ENCODE measurements around the gene TOGARAM1.

Gene TOGARAM1

DNA sequence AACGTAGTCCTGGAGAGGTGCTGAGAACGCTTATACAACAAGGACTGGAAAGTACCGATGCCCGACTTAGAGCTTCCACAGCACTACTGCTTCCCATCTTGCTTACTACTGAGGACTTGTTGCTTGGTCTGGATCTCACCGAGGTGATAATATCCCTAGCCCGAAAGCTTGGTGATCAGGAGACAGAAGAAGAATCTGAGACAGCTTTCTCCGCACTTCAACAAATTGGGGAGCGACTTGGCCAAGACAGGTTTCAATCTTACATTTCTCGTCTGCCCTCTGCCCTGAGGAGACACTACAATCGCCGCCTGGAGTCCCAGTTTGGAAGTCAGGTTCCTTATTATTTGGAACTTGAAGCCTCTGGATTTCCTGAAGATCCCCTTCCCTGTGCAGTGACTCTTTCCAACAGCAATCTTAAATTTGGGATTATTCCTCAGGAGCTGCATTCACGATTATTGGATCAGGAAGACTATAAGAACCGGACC, 1.1 kb downstream of the TOGARAM1 start:
- FAIRE-seq: peak; percentile 84

DNA sequence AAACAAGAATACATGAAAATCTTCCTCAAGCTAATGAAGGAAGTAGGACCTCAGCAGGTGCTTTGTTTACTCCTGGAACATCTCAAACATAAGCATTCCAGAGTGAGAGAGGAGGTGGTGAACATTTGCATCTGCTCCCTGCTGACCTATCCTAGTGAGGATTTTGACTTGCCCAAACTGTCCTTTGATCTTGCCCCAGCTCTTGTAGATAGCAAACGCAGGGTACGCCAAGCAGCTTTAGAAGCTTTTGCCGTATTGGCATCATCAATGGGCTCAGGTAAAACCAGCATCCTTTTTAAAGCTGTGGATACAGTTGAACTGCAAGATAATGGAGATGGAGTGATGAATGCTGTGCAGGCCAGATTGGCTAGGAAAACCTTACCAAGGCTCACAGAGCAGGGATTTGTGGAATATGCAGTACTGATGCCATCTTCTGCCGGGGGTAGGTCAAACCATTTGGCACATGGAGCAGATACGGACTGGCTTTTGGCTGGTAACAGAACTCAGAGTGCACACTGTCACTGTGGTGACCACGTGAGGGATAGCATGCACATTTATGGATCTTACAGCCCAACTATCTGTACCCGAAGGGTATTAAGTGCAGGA, 1.9 kb downstream of the TOGARAM1 start:
- FAIRE-seq (peak; percentile 35), DNase-seq (ENCODE audit: insufficient read length, low spot score) (no peak)

More for the DNA sequence above, 1.1 kb downstream of the TOGARAM1 start:
- no peak for DNase-seq (ENCODE audit: insufficient read length, low spot score)

DNA sequence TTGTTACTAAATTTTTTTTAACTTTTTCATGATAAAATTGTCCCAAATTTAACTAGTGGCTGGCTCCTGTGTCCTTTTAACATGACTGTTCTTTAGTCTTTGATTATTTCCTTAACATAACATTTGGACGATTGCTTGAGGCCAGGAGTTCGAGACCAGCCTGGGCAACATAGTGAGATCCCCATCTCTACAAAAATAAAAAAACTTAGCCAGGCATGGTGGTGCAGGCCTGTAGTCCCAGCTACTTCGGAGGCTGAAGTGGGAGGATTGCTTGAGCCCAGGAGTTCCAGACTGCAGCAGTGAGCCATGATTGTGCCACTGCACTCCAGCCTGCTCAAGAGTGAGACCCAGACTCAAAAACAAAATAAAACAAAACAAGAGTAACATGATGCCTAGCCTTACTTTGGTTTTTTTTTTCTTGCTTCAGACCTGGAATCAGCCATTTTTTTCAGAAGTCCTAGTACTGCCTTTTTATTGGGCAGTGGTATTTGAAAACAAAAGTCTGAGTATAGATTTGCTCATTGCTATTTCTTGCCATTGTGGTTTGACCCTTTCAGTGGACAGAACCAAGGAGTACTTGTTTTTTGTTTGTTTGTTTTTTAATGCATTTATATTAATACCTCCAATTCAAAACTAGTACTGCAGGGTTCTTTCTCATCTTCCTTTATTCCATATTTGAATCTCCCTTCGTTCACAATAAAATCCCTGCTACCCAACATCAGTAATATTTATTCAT, 4.8 kb downstream of the TOGARAM1 start:
- DNase-seq (ENCODE audit: insufficient read length, low spot score) (no peak), FAIRE-seq (no peak)

DNA sequence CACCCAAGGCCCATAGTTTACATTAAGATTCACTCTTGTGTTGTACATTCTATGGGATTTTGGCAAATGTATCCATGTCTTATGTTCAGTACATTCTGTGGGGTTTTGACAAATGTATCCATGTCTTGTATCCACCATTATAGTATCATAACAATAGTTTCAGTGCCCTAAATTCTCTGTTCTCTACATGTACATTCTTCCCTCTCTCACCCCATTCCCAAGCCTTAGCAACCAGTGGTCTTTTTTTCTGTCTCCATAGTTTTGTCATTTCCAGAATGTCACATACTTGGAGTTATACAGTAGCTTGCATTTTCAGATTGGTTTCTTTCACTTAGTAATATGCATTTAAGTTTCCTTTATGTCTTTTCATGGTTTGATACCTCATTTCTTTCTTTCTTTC, 6.7 kb downstream of the TOGARAM1 start:
- DNase-seq (ENCODE audit: insufficient read length, low spot score): no peak
- no peak for FAIRE-seq

DNA sequence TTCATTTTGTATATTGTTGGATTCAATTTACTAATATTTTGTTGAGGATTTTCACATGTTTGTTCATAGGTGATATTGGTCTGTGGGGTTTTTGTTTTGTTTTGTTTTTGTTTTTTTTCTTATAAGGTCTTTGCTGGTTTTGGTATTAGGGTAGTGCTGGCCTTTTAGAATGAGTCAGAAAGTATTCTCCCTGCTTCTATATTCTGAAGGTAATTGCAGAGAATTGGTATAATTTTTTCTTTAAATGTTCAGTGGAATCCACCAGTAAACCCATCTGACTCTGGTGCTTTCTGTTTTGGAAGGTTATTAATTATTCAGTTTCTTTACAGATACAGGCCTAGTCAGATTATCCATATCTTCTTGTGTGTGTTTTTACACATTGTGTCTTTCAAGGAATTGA, 8.9 kb downstream of the TOGARAM1 start:
- DNase-seq (ENCODE audit: insufficient read length, low spot score) (no peak), FAIRE-seq (no peak)

DNA sequence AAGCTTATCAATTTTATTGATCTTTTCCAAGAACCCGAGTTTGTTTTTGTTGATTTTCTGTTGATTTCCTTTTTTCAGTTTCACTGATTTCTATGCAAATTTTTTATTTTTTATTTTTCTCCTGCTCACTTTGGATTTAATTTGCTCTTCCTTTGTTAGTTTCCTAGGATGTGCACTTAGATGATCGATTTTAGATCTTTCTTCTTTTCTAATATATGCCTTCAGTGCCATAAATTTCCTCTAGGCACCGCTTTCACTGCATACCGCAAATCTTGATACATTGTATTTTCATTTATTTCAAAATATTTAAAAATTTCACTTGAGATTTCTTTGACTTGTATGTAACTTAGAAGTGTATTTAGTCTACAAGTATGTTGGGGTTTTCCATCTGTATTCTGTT, 9.5 kb downstream of the TOGARAM1 start:
- DNase-seq (ENCODE audit: insufficient read length, low spot score) (no peak), FAIRE-seq (no peak)

DNA sequence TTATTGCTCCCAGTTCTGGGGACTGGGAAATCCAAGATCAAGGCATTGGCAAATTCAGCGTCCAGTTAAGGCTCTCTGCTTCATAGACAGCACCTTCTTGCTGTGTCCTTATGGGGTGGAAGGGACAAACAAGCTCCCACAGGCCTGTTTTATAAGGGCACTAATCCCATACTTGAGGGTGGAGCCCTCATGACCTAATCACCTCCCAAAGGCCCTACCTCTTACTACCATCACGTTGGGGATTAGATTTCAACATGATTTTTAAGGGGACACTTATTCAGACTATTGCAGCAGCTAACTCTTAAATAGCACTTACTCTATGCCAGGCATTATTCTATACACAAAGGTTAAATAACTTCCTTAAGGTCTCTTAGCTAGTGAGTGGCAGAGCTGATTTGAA, 17.3 kb downstream of the TOGARAM1 start:
- FAIRE-seq (no peak), DNase-seq (ENCODE audit: insufficient read length, low spot score) (no peak)

DNA sequence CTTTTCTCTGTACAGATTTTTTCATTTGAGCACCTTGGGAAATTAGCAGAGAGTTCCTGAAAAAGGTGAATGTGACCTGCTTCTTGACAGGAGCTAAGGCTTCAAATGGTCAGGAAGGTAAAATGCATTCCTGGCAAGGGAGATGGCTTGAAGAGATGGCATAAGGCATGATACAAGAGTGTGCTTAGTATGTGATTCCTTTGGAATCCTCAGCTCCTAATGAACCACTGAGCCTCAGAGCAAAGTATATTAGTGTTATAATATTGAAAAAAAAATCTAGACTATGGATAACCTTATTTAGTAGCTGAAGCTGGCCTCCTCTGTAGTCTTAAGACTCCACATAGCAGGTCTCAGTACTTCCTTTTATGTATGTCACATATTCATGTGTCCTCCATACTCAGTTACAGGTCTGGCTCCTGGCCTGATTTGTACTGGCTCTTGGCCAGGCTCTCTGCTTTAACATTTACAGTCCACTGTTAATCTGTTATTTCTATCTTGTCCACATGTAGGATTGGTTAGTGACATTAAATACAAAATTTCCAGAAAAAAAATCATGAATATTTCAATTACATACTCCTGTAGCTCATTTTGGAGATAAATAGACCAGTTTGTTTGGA, 17.9 kb downstream of the TOGARAM1 start:
- DNase-seq (ENCODE audit: insufficient read length, low spot score) (no peak), FAIRE-seq (peak; percentile 21)

DNA sequence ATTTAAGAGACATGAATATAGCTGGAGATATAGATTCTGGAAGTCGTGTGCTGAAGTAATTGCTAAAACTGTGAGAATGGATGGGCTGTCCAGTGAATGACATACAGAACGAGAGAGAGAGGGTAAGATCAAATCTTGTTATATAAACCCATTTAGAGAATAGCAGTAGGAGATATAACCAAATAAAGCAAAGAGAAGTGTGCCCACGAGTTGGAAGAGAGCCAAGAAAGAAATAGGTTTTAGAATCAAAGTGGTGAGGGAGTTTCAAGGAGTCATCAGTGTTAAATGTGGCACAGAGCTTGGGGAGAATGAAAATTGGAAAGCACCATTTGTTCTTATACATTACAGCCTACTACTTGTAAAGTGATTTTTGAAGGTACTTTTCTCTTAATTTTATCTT, 19.2 kb downstream of the TOGARAM1 start:
- no peak for DNase-seq (ENCODE audit: insufficient read length, low spot score)
- no peak for FAIRE-seq

DNA sequence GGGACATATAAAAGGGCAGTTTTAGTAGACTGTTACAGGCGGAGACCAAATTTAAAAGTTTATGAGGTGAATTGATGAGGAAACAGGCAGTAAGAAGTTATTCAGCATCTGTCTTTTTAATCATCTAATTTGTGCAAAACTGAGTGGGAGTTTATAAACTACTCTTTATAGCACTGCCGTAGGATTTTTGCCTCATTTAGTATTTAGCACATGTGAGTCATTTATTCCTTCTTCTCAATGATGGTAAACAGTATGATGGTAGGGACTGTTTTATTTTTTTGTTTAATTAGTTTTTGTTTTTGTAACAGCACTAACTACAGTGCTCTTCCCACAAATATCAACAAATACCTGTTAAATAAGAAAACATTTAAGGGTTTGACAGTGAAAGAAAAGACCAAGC, 20.6 kb downstream of the TOGARAM1 start:
- DNase-seq (ENCODE audit: insufficient read length, low spot score) (no peak), FAIRE-seq (no peak)

DNA sequence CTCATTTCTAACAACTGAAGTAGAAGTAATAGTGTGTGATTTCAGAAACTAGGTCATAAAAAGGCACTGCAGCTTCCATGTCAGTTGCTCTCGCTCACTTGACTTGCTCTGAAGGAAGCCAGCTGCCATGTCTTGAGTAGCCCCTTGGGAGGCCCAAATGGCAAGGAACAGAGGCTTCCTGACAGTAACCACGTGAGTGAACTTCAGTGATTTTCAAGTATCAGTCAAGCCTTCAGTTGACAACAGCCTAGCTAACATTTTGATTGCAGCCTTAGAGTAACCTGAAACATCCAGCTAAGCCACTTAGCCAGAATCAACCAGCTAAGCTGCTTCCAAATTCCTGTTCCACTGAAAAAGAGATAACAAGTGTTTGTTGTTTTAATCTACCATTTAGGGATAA, 26.7 kb downstream of the TOGARAM1 start:
- DNase-seq (ENCODE audit: insufficient read length, low spot score) (no peak), FAIRE-seq (peak; percentile 18)

DNA sequence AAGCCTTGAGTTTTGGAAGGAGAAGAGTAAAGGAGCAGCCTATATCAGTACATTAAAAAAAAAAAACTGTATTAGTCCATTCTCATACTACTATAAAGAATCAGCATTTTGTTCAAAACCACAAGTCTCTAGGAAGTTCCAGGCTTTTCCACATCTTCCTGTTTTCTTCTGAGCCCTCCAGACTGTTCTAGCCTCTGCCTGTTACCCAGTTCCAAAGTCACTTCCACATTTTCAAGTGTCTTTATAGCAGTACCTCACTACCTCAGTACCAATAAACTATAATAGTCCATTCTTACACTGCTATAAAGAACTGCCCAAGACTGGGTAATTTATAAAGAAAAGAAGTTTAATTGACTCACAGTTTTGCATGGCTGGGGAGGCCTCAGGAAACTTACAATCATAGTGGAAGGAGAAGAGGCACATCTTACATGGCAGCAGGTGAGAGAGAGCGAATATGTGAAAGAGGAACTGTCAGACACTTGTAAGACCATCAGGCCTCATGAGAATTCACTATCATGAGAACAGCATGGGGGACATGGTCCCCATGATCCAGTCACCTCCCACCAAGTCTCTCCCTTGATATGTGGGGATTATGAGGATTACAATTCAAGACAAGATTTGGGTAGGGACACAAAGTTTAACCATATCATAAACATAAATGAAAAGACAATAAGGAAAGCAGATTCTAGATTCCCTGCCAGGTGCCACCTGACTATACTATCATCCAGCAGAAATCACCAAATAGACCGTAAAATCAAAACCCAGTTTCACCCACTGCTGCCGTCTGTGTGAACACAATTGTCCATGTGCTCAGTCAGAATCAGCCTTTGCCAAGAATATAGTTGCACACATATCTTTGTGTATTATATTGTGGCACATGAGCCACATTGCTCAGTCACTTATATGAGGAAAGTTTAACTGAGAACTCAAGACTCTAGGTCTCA, 27.8 kb downstream of the TOGARAM1 start:
- no peak for DNase-seq (ENCODE audit: insufficient read length, low spot score)

DNA sequence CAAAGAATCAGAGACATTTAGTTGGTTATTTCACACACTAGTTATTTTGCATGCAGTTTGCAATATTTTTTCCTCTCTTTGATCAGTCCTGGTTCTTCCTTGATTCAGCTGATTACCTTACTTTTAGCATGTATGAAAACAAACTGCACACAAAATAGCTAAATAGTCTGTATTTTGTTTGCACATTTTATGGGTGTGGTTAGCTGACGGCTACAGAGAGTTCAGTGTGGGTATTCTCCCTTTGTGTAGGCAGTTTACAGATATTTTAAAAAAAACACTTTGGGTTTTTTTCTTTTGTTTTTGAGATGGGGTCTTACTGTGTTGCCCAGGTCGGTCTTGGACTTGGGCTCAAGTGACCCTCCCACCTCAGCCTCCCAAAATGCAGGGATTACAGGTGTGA, 28.5 kb downstream of the TOGARAM1 start:
- DNase-seq (ENCODE audit: insufficient read length, low spot score): no peak
- peak; percentile 4 for FAIRE-seq

More for the DNA sequence above, 27.8 kb downstream of the TOGARAM1 start:
- FAIRE-seq: no peak

DNA sequence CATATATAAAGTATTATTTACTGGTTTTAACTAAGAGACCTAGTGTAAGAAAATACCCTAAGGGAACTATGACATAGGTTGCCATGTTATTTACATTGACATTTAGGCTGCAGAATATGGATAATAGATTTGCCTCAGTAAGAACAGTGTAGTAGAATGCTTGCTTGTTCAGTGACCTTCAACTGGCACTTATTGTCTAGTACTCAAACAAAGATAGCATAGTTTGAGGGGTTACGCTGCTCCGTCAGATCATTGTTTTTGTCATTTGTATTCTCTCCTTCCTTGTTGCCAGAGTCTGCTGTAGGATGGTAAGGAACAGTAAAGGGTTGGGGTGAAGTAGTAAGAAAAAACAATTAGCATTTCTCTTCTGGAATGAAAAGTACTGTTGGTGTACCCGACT, 33.2 kb downstream of the TOGARAM1 start:
- no peak for DNase-seq (ENCODE audit: insufficient read length, low spot score)
- no peak for FAIRE-seq

DNA sequence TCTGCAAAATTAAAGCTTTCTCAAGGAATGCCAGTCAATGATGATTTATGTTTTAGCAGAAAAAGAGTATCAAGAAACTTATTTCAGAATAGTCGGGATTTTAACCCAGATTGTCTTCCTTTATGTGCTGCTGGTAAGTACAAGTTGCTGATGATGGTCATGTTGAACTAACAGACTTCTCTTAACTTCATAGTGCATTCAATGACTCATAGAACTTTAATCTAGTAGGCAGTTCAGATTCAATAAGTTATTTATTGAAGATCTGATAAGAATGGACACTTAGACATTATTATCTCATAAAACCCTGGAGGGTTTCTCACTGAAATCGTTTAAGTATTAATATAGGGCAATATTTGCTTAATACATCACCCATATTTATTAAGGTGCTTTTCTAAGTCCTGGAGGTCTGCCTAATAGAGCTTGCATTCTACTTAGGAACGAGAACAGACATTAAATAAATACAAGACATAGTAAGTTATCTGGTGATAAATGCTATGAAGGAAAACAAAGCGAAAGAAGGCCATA, 33.8 kb downstream of the TOGARAM1 start:
- FAIRE-seq (no peak), DNase-seq (ENCODE audit: insufficient read length, low spot score) (no peak)

DNA sequence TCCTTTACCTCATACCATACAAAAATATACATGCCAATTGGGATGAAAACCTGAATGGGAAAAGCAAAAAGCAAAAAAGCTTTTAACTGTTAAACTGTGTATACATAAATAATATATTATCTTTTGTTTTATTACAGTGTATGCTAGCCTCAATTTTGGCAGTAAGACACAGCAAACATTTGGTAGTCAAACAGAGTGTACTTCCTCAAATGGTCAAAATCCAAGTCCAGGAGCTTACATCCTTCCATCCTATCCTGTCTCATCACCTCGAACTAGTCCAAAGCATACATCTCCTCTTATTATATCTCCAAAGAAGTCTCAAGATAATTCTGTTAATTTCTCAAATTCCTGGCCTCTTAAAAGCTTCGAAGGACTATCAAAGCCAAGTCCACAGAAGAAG, 41.9 kb downstream of the TOGARAM1 start:
- FAIRE-seq: no peak
- no peak for DNase-seq (ENCODE audit: insufficient read length, low spot score)

DNA sequence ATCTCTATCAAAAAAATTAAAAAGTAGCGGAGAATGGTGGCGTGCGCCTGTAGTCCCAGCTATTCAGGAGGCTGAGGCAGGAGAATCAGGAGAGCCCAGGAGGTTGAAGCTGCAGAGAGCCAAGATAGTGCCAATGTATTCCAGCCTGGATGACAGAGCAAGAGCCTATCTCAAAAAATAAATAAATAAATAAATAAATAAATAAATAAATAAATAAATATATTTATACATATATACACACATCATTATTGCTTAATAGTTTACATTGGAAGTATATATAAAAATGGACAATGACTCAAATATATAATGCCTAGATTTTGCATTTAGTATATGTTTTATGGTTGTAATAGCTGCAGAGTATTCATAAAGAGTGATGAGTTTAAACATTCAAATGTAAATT, 53.1 kb downstream of the TOGARAM1 start:
- DNase-seq (ENCODE audit: insufficient read length, low spot score): no peak
- no peak for FAIRE-seq

DNA sequence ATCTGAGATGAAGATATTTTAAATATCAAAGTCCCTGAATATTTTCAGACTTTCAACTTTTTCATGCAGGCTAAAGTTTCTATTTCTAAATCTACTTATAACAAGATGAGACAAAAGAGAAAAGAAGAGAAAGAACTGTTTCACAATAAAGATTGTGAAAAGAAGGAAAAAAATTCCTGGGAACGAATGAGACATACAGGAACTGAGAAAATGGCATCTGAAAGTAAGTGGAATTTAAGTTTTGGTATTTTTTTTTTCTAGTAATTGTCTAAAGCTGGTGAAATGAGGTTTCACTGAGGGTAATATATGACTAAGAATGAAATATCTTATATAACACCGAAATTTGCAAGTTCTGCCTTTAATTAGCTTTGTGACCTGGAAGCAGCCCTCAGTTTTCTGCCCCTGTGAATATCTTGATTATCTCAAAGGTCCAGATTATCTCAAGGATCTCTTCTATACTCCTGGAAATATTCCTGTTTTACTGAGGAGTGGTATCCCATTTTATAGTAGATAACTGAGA, 66.2 kb downstream of the TOGARAM1 start:
- DNase-seq (ENCODE audit: insufficient read length, low spot score): no peak
- peak; percentile 44 for FAIRE-seq

DNA sequence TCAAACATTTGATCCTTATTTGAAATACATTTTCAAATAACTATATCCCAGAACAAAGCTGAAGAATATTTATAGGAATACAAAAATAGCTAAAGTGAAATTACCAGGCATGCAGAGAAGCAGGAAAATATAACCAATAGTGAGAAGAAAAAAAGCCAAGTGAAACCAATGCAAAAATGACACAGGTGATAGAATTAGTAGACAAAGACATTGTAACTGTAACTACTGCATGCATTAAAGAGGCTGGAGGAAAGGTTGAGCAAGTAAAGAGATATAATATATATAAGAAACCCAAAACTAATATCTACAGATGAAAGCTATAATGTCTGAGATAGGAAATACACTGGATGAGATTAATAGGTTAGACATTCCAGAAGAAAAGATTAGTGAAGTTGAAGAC, 72.7 kb downstream of the TOGARAM1 start:
- FAIRE-seq: no peak
- DNase-seq (ENCODE audit: insufficient read length, low spot score): no peak

DNA sequence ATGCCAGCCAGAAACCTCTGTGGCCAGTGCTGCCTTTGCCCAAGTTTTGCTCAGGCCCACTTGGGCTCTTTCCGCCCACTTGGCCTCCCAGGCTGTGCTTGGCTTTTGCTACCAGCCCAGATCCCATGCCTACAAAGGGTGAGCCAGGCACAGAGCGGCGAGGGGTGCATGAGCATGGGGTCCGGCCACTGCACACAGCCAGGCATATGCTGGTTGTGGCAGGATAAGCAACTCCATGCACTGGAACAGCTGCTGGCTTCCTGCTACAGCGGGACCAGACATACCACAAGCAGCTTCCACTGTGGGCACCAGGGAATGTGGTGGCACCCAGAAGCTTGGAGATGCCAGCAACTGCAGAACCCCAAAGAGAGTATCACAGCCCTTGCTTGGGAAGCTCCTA, 76.3 kb downstream of the TOGARAM1 start:
- FAIRE-seq (no peak), DNase-seq (ENCODE audit: insufficient read length, low spot score) (no peak)
